Measurements from ENCODE around the gene KCNG1.
"Not testable (repeated sequence)": the region's sequence is repeated elsewhere in the genome, so short reads cannot be mapped to it uniquely, and the experiment has no call there.

The KCNG1 gene

GRCh38 chr20:50978533-50978932, 44.4 kb downstream of the KCNG1 start:
- not testable (repeated sequence) for H3K4me3 ChIP-seq (ENCODE audit: low read depth in 1 of 2, low read length in 2 of 2); H3K27me3 ChIP-seq (ENCODE audit: low read depth, low read length); H3K9me3 ChIP-seq (ENCODE audit: control insufficient read depth in 1 of 2, low read length in 2 of 2); H3K4me1 ChIP-seq (ENCODE audit: control insufficient read depth in 1 of 2, insufficient read depth in 2 of 2, low read length in 2 of 2); H3K27ac ChIP-seq (ENCODE audit: low read length); H3K36me3 ChIP-seq (ENCODE audit: control insufficient read depth in 1 of 2, insufficient read depth in 2 of 2, low read length in 2 of 2)

GRCh38 chr20:50977066-50978021, 45.6 kb downstream of the KCNG1 start:
- Histone ChIP-seq H3K9me3 (ENCODE audit: control insufficient read depth in 1 of 2, low read length in 2 of 2) (no peaks in the 10 kb centered on the region), H3K4me3 (ENCODE audit: low read depth in 1 of 2, low read length in 2 of 2) (no peak overlapping the region), H3K36me3 (ENCODE audit: control insufficient read depth in 1 of 2, insufficient read depth in 2 of 2, low read length in 2 of 2) (no peaks in the 10 kb centered on the region), H3K4me1 (ENCODE audit: control insufficient read depth in 1 of 2, insufficient read depth in 2 of 2, low read length in 2 of 2) (peaks cover 0 to 4% of the 10 kb centered on the region in 2 donors), H3K27me3 (ENCODE audit: low read depth, low read length) (no peaks in the 10 kb centered on the region), H3K27ac (ENCODE audit: low read length) (no peak overlapping the region)

DNA sequence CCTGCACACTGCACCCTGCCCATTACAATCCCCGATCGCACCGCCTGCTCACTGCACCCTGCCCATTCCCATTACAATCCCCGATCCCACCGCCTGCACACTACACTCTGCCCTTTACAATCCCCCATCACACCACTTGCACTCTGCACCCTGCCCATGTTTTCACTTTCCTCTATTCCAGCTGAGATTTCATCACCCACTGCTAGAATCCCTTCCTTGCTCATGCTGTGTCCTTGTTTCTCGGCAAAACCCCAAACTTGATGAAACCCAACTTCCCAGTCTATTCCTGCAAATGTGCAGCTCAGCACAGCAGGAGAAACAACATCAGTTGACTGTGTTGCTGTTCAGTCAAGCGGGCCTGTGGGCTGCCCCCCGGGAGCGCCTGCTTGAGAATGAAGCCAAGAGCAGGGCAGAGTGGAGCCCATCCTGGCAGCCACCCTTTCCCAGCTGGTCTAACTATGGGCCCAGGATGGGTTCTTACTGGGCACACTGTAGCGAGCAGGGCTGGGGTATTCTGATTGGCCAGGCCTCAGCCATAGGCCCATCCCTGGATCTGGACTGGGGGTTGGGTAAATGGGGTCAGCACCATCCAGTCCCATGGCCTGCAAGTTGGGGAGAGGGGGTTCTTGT, 47.1 kb downstream of the KCNG1 start:
- Histone ChIP-seq H3K4me3 (ENCODE audit: low read depth in 1 of 2, low read length in 2 of 2) (no peak overlapping the region), H3K27me3 (ENCODE audit: low read depth, low read length) (no peaks in the 10 kb centered on the region), H3K36me3 (ENCODE audit: control insufficient read depth in 1 of 2, insufficient read depth in 2 of 2, low read length in 2 of 2) (no peaks in the 10 kb centered on the region), H3K27ac (ENCODE audit: low read length) (no peak overlapping the region), H3K4me1 (ENCODE audit: control insufficient read depth in 1 of 2, insufficient read depth in 2 of 2, low read length in 2 of 2) (no peaks in the 10 kb centered on the region), H3K9me3 (ENCODE audit: control insufficient read depth in 1 of 2, low read length in 2 of 2) (no peaks in the 10 kb centered on the region)

DNA sequence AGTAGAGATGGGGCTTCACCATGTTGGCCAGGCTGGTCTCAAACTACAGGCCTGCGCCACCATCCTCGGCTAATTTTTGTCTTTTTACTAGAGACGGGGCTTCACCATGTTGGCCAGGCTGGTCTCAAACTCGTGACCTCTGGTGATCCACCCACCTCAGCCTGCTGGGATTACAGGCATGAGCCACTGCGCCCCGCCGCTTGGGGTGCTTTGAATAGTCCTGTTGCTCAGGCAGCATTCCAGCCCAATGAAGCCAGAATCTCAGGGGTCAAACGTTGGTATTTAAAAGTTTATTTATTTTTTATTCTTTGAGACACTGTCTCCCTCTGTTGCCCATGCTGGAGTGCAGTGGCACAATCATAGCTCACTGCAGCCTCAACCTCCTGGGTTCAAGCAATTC, 53.0 kb downstream of the KCNG1 start:
- Histone ChIP-seq H3K36me3 (ENCODE audit: control insufficient read depth in 1 of 2, insufficient read depth in 2 of 2, low read length in 2 of 2) (no peaks in the 10 kb centered on the region), H3K9me3 (ENCODE audit: control insufficient read depth in 1 of 2, low read length in 2 of 2) (no peaks in the 10 kb centered on the region), H3K4me3 (ENCODE audit: low read depth in 1 of 2, low read length in 2 of 2) (no peak overlapping the region), H3K4me1 (ENCODE audit: control insufficient read depth in 1 of 2, insufficient read depth in 2 of 2, low read length in 2 of 2) (no peaks in the 10 kb centered on the region), H3K27me3 (ENCODE audit: low read depth, low read length) (no peaks in the 10 kb centered on the region), H3K27ac (ENCODE audit: low read length) (no peak overlapping the region)

DNA sequence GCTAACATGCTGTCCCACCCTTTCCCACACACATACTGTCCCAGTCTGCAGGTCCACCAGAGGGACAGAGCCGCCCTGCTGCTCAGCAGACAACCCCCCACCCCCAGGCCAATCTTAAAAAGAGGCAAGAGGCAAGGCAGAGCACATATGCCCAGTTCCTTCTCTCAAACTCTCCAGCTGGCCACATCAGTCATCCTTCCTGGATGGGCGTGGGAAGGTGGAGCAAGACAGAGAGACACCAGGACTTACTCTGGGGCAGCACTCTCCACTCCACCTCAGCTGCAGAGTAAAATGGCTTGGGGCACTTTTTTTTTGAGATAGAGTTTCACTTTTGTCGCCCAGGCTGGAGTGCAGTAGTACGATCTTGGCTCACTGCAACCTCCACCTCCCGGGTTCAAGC, 53.5 kb downstream of the KCNG1 start:
- H3K4me3 ChIP-seq (ENCODE audit: low read depth in 1 of 2, low read length in 2 of 2), result no peak overlapping the region
- H3K4me1 ChIP-seq (ENCODE audit: control insufficient read depth in 1 of 2, insufficient read depth in 2 of 2, low read length in 2 of 2), result no peaks in the 10 kb centered on the region
- H3K9me3 ChIP-seq (ENCODE audit: control insufficient read depth in 1 of 2, low read length in 2 of 2), result no peaks in the 10 kb centered on the region
- H3K36me3 ChIP-seq (ENCODE audit: control insufficient read depth in 1 of 2, insufficient read depth in 2 of 2, low read length in 2 of 2), result no peaks in the 10 kb centered on the region
- H3K27ac ChIP-seq (ENCODE audit: low read length), result no peak overlapping the region
- H3K27me3 ChIP-seq (ENCODE audit: low read depth, low read length), result no peaks in the 10 kb centered on the region

- Histone ChIP-seq H3K27me3 (ENCODE audit: low read depth, low read length) (no peaks in the 10 kb centered on the region), H3K27ac (ENCODE audit: low read length) (no peak overlapping the region), H3K4me3 (ENCODE audit: low read depth in 1 of 2, low read length in 2 of 2) (no peak overlapping the region), H3K36me3 (ENCODE audit: control insufficient read depth in 1 of 2, insufficient read depth in 2 of 2, low read length in 2 of 2) (no peaks in the 10 kb centered on the region), H3K4me1 (ENCODE audit: control insufficient read depth in 1 of 2, insufficient read depth in 2 of 2, low read length in 2 of 2) (no peaks in the 10 kb centered on the region), H3K9me3 (ENCODE audit: control insufficient read depth in 1 of 2, low read length in 2 of 2) (no peaks in the 10 kb centered on the region)
Measured at GRCh38 chr20:50968289-50968688, 54.6 kb downstream of the KCNG1 start.

GRCh38 chr20:50967586-50967985, 55.3 kb downstream of the KCNG1 start:
- H3K4me1 ChIP-seq (ENCODE audit: control insufficient read depth in 1 of 2, insufficient read depth in 2 of 2, low read length in 2 of 2), result no peaks in the 10 kb centered on the region
- no peaks in the 10 kb centered on the region for H3K36me3 ChIP-seq (ENCODE audit: control insufficient read depth in 1 of 2, insufficient read depth in 2 of 2, low read length in 2 of 2)
- no peak overlapping the region for H3K27ac ChIP-seq (ENCODE audit: low read length)
- no peaks in the 10 kb centered on the region for H3K27me3 ChIP-seq (ENCODE audit: low read depth, low read length)
- H3K4me3 ChIP-seq (ENCODE audit: low read depth in 1 of 2, low read length in 2 of 2), result no peak overlapping the region
- H3K9me3 ChIP-seq (ENCODE audit: control insufficient read depth in 1 of 2, low read length in 2 of 2), result no peaks in the 10 kb centered on the region

- Histone ChIP-seq H3K27me3 (ENCODE audit: low read depth, low read length) (no peaks in the 10 kb centered on the region), H3K4me1 (ENCODE audit: control insufficient read depth in 1 of 2, insufficient read depth in 2 of 2, low read length in 2 of 2) (peaks cover 12 to 54% of the 10 kb centered on the region in 2 donors), H3K27ac (ENCODE audit: low read length) (no peak overlapping the region), H3K36me3 (ENCODE audit: control insufficient read depth in 1 of 2, insufficient read depth in 2 of 2, low read length in 2 of 2) (peaks cover 0 to 26% of the 10 kb centered on the region in 2 donors), H3K9me3 (ENCODE audit: control insufficient read depth in 1 of 2, low read length in 2 of 2) (no peaks in the 10 kb centered on the region), H3K4me3 (ENCODE audit: low read depth in 1 of 2, low read length in 2 of 2) (peak overlapping the region; percentile 95 to 99)
Measured at GRCh38 chr20:50959543-50960126, 63.3 kb downstream of the KCNG1 start.

- peak within 1 kb of the TSS; percentile 98 for H3K27ac ChIP-seq (ENCODE audit: low read length)
Measured at GRCh38 chr20:50958615-50959542, 64.0 kb downstream of the KCNG1 start, which contains the start of gene MOCS3. Gene MOCS3 (plus strand): TSS chr20:50958818. CDS start chr20:50958843, 25 bp downstream.

GRCh38 chr20:50957798-50958614, 64.9 kb downstream of the KCNG1 start, which contains the start of gene DPM1:
Gene DPM1 (minus strand): TSS chr20:50958532. CDS start chr20:50958523, 9 bp downstream.
- Histone ChIP-seq H3K4me3 (ENCODE audit: low read depth in 1 of 2, low read length in 2 of 2) (peak within 1 kb of the TSS; percentile 95 to 99), H3K36me3 (ENCODE audit: control insufficient read depth in 1 of 2, insufficient read depth in 2 of 2, low read length in 2 of 2) (peaks cover 0 to 36% of the 10 kb centered on the region in 2 donors), H3K9me3 (ENCODE audit: control insufficient read depth in 1 of 2, low read length in 2 of 2) (no peaks in the 10 kb centered on the region), H3K27ac (ENCODE audit: low read length) (peak within 1 kb of the TSS; percentile 98), H3K27me3 (ENCODE audit: low read depth, low read length) (no peaks in the 10 kb centered on the region), H3K4me1 (ENCODE audit: control insufficient read depth in 1 of 2, insufficient read depth in 2 of 2, low read length in 2 of 2) (peaks cover 12 to 54% of the 10 kb centered on the region in 2 donors)

More at GRCh38 chr20:50958615-50959542, 64.0 kb downstream of the KCNG1 start, which contains the start of gene MOCS3:
- peaks cover 12 to 54% of the 10 kb centered on the region in 2 donors for H3K4me1 ChIP-seq (ENCODE audit: control insufficient read depth in 1 of 2, insufficient read depth in 2 of 2, low read length in 2 of 2)
- H3K4me3 ChIP-seq (ENCODE audit: low read depth in 1 of 2, low read length in 2 of 2), result peak within 1 kb of the TSS; percentile 95 to 99
- peaks cover 0 to 28% of the 10 kb centered on the region in 2 donors for H3K36me3 ChIP-seq (ENCODE audit: control insufficient read depth in 1 of 2, insufficient read depth in 2 of 2, low read length in 2 of 2)
- no peaks in the 10 kb centered on the region for H3K27me3 ChIP-seq (ENCODE audit: low read depth, low read length)
- H3K9me3 ChIP-seq (ENCODE audit: control insufficient read depth in 1 of 2, low read length in 2 of 2), result no peaks in the 10 kb centered on the region
